GM18505 (cell line): ENCODE results near the gene PLEKHG4B.
"Not testable (repeated sequence)": the region's sequence is repeated elsewhere in the genome, so short reads cannot be mapped to it uniquely, and the experiment has no call there.

Experiments used
- ATAC-seq: cut with Tn5 transposase; IDR thresholded peaks from one replicate; pipeline ENCODE4 v1.9.1; 2021; ENCODE audit not compliant: unreplicated experiment
- POLR2A ChIP-seq: IDR thresholded peaks from 4 replicates; pipeline ENCODE4 v1.6.1; 2011; ENCODE audit warnings: borderline replicate concordance; ENCODE audit not compliant: insufficient read depth, insufficient read length; ENCODE audit errors: extremely low read depth

Gene PLEKHG4B

GRCh38 chr5:91556-92263, at the start of gene PLEKHG4B:
Gene PLEKHG4B (plus strand): TSS chr5:92168. CDS start chr5:92232, 64 bp downstream.
- no peak for ATAC-seq
- no peak for TF ChIP-seq POLR2A

DNA sequence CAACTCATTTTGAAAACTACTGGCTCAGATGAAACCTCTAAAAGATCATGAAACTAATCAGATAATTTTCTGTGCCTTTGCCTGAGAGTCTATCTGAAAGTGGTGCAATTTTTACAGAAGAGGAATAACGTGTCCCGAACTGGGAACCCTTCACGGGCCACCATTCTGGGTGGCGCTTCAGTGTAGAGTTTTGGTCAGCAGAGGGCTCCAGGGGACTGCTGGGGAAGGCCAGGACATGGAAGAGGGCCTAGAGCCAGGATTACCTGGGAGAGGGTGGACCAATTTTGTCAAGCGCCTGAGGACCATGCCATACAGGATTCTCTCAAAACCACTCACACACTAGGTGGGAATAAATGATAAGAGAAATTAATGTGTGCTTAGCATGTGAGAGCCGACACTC, 49.7 kb upstream of the PLEKHG4B start:
- TF ChIP-seq POLR2A = no peak
- no peak for ATAC-seq

GRCh38 chr5:48192-48591, 43.8 kb upstream of the PLEKHG4B start:
- no peak for ATAC-seq
- TF ChIP-seq POLR2A = no peak

DNA sequence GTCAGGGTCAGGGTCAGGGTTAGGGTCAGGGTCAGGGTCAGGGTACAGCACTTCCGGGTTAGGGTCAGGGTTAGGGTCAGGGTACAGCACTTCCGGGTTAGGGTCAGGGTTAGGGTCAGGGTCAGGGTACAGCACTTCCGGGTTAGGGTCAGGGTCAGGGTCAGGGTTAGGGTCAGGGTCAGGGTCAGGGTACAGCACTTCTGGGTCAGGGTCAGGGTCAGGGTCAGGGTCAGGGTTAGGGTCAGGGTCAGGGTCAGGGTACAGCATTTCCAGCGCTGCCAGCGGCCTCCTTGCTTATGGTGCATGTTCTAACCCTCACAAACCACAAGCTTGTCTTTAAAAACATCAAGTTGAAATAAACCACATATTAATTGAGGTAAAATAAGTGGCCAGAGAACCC, 42.4 kb upstream of the PLEKHG4B start:
- ATAC-seq = not testable (repeated sequence)

GRCh38 chr5:49953-50544, 41.9 kb upstream of the PLEKHG4B start:
- ATAC-seq = no peak
- TF ChIP-seq POLR2A = no peak

DNA sequence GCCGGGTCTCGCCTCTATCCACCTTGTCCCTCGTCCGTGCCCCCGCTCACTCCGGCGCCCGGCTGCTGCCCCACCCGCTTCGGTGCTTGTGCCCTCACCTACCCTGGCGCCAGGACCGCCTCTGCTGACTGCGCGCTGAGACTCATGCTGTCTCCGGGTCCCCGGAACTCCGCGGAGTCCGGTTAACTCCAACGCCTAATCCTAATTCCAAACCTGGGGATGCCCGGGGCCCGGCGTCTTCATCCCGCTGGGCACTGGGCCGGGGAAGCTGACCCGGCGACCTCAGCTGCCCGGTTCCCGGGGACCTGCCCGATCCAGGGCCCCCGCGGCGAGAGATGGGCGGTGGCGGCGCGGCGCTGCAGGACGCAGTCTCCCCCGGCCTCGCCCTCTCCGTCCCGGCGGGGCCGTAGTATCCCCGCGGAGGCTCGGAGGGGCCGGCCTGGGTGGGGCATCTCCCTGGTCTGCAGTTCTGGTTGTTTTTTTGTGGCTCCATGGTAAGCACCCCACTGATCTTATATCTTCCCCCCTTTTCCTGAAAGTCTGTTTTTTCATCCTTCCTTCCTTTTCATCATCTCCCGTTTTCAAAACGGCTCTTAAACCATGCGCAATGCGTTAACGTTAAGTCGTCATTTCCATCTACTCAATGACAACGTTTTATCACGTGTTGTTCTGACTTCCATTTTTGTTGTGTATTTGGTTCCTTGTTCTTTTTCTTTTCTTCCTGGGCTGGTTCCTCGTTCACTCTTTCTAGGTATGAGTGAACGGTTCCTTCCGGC, 41.1 kb upstream of the PLEKHG4B start:
- no peak for TF ChIP-seq POLR2A
- no peak for ATAC-seq

DNA sequence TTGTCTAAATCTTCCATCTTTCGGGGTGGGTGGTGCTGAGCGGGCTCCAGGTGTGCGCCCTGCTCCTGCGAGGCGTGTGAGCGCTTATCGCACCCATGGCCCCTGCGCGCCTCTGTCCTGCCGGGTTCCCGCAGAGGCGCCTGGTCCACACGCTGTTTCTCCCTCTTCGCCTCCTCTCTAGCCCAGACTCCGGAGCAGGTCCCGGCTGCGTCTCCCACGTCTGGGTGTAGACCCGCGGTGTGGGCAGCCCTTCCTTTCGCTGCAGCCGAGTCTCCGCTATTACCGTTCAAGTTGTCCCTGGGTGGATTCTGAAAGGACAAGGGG, 40.5 kb upstream of the PLEKHG4B start:
- ATAC-seq = no peak
- TF ChIP-seq POLR2A = no peak

GRCh38 chr5:53381-54174, 38.4 kb upstream of the PLEKHG4B start:
- ATAC-seq = no peak
- no peak for TF ChIP-seq POLR2A

DNA sequence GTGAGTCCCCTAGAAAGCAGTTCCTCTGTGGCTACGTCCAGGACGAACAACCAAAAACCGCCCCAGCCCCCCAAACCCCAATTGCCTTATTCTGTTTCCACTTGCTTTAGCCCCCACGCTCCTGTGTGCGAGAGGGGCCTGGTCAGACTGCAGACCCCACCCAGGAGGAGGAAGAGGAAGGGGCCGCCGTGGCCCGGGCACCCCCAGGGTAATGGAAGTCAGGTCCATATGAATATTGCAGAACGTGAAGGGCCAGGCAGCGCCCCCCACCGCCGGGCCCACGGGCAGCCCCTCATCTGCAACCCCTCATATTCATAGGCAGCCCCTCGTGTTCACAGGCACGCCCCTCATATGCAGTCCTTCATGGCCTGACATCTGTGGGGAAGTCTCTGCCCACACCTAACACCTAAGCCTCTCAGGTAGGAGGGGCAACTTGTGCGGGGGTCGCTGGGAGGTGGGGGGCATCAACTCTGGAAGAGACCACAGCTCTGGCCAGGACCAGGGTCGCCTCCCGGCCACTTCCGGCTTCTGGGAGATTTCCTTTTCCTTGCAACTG, 37.7 kb upstream of the PLEKHG4B start:
- ATAC-seq = no peak

GRCh38 chr5:54876-55569, 36.9 kb upstream of the PLEKHG4B start:
- ATAC-seq = no peak
- no peak for TF ChIP-seq POLR2A

More for the DNA sequence above, 37.7 kb upstream of the PLEKHG4B start:
- no peak for TF ChIP-seq POLR2A

- no peak for ATAC-seq
- TF ChIP-seq POLR2A = no peak
These were observed 35.2 kb upstream of the PLEKHG4B start for GRCh38 chr5:56561-57290.

DNA sequence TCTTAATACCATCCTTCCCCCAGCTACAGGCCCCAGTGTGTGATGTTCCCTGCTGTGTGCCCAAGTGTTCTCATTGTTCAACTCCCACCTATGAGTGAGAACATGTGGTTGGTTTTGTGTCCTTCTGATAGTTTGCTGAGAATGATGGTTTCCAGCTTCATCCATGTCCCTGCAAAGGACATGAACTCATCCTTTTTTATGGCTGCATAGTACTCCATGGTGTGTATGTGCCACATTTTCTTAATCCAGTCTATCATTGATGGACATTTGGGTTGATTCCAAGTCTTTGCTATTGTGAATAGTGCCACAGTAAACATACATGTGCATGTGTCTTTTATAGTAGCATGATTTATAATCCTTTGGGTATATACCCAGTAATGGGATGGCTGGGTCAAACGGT, 31.7 kb upstream of the PLEKHG4B start:
- not testable (repeated sequence) for ATAC-seq

- no peak for ATAC-seq
- no peak for TF ChIP-seq POLR2A
These were observed 21.5 kb upstream of the PLEKHG4B start for GRCh38 chr5:70440-70839.

DNA sequence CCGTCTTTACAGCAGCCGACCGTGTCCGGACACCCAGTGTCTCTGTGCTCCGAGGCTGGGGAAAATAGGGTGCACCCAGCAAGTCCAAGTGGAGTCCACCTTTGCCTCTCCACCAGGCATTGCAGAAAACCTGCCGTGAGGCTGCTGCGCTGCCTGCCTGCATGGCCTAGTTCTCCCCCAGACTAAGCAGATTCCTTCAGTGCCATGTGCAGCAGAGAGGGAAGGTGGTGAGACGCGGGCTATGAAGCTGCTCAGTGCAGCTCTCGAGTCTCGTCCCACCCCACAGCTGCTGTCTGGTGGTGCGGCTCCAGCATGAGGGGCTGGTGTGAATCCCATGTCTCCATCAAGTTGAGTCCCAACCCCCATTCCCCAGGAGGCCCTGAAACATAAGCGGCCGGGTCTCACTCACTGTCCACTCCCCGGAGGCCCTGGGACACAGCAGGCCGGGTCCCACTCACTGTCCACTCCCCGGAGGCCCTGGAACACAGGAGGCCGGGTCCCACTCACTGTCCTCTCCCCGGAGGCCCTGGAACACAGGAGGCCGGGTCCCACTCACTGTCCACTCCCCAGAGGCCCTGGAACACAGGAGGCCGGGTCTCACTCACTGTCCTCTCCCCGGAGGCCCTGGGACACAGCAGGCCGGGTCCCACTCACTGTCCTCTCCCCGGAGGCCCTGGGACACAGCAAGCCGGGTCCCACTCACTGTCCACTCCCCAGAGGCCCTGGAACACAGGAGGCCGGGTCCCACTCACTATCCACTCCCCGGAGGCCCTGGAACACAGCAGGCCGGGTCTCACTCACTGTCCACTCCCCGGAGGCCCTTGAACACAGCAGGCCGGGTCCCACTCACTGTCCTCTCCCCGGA, 19.4 kb upstream of the PLEKHG4B start:
- ATAC-seq = not testable (repeated sequence)

DNA sequence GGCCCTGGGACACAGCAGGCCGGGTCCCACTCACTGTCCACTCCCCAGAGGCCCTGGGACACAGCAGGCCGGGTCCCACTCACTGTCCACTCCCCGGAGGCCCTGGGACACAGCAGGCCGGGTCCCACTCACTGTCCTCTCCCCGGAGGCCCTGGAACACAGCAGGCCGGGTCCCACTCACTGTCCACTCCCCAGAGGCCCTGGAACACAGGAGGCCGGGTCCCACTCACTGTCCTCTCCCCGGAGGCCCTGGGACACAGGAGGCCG, 18.9 kb upstream of the PLEKHG4B start:
- not testable (repeated sequence) for ATAC-seq
